ENCODE data around the gene IZUMO1R. TPM values are rescaled to one million over a fixed set of nuclear protein-coding genes. Genes with fewer than 3 reads are reported as not detected.

The IZUMO1R gene
- total and polyA plus RNA-seq, 2 donors (not counting 3 experiments of a cell fraction or from before 2014, with no cell fraction given), result not detected

DNA sequence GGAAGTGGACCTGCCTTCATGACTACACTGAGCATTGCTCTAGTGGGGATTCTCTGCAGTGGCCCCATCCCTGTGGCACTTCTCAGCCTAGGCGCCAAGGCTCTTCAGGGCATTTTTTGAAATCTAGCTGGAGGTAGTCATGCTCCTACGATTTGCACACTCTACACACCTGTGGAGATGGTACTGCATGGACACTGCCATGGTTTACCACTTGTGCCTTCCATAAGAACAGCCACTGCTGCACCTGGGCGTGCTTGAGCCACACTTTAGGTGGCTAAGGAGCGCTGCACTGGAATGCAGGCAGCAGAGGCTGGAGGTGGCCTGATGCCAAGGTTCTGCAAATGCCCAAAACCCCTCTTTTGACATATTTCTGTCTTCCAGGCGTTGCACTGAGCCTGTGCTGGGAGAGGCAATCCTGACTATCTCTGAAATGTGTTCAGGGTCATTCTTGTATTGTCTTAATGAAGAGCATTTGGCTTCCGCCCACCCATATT, 24.3 kb downstream of the IZUMO1R start:
- Histone ChIP-seq H4K20me1 (replicated peaks; ENCODE audit: control insufficient read depth, extremely low read depth, insufficient read depth, low read length) (no peaks in the 10 kb centered on the region), H3K36me3 (ENCODE audit: control insufficient read depth in 2 of 2, extremely low read depth in 1 of 2, insufficient read depth in 2 of 2, low read length in 2 of 2) (no peaks in the 10 kb centered on the region), H3K4me1 (ENCODE audit: control insufficient read depth, extremely low read depth, insufficient read depth, low read length) (no peaks in the 10 kb centered on the region), H3K27me3 (ENCODE audit: control insufficient read depth in 2 of 2, insufficient read depth in 2 of 2, low read length in 2 of 2) (no peaks in the 10 kb centered on the region), H3K27ac (ENCODE audit: insufficient read depth, low read depth, low read length) (no peak overlapping the region), H3K9me1 (replicated peaks; ENCODE audit: control insufficient read depth, extremely low read depth, insufficient read depth, low read length) (no peaks in the 10 kb centered on the region), H3K9me3 (replicated peaks; ENCODE audit: control insufficient read depth, insufficient read depth, low read length) (no peaks in the 10 kb centered on the region), H3K9ac (replicated peaks; ENCODE audit: extremely low read depth, insufficient read depth, low read length) (no peak overlapping the region), H3K4me3 (replicated peaks in 1 of 3; ENCODE audit: insufficient read depth in 1 of 3, low read depth in 1 of 3, low read length in 3 of 3) (no peak overlapping the region), H2AFZ (ENCODE audit: low read depth, low read length) (no peak overlapping the region), H3K4me2 (ENCODE audit: insufficient read depth, low read length) (no peak overlapping the region), H3K79me2 (ENCODE audit: control insufficient read depth, insufficient read depth, low read length) (no peaks in the 10 kb centered on the region)
- ChIA-PET POLR2A (no interaction called here), CTCF (no interaction called here)
- TF ChIP-seq MAX (IDR thresholded peaks at IDR 0.05; ENCODE audit: insufficient read depth, insufficient read length) (no peak), JUN (IDR thresholded peaks at IDR 0.05; ENCODE audit: borderline replicate concordance, insufficient read depth, insufficient read length, low read depth) (no peak), POLR2AphosphoS5 (IDR thresholded peaks at IDR 0.05; ENCODE audit: insufficient read depth, low read depth, low read length) (no peak), FOS (IDR thresholded peaks at IDR 0.05; ENCODE audit: borderline replicate concordance, insufficient read depth, low read length) (no peak), EZH2 (IDR thresholded peaks at IDR 0.05; ENCODE audit: borderline replicate concordance, low read depth, low read length, severe bottlenecking) (no peak), MYC (IDR thresholded peaks at IDR 0.05; ENCODE audit: low read depth, low read length) (no peak), POLR2A (IDR thresholded peaks at IDR 0.05; ENCODE audit: low read depth, low read length) (no peak), GATA2 (IDR thresholded peaks at IDR 0.05; ENCODE audit: insufficient read depth, insufficient read length, low read depth, low read length) (no peak)
- TF ChIP-seq, protein P1, sequence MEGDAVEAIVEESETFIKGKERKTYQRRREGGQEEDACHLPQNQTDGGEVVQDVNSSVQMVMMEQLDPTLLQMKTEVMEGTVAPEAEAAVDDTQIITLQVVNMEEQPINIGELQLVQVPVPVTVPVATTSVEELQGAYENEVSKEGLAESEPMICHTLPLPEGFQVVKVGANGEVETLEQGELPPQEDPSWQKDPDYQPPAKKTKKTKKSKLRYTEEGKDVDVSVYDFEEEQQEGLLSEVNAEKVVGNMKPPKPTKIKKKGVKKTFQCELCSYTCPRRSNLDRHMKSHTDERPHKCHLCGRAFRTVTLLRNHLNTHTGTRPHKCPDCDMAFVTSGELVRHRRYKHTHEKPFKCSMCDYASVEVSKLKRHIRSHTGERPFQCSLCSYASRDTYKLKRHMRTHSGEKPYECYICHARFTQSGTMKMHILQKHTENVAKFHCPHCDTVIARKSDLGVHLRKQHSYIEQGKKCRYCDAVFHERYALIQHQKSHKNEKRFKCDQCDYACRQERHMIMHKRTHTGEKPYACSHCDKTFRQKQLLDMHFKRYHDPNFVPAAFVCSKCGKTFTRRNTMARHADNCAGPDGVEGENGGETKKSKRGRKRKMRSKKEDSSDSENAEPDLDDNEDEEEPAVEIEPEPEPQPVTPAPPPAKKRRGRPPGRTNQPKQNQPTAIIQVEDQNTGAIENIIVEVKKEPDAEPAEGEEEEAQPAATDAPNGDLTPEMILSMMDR (IDR thresholded peaks at IDR 0.05; ENCODE audit: extremely low read depth in 1 of 2, insufficient read depth in 1 of 2, low read depth in 1 of 2, low read length in 2 of 2), result no peak
- DNase-seq (ENCODE audit: low read depth, low spot score) (no peak), FAIRE-seq (no peak)
- dilution Hi-C loops (cut with MboI; ENCODE audit: extremely low pct_ligation_motif_present, low sequenced_read_pairs) (no loop called here), intact Hi-C loops (cut with micrococcal nuclease) (loop anchor here (5.0 to 10.0 kb wide), 2 partner anchors 86 to 406 kb away; no protein-coding TSS in a partner anchor)
- no TSS peak for BruUV-seq (replicated peaks)

All from endothelial cell of umbilical vein (primary cell).